Neuronal stem cell (in vitro differentiated cells): ENCODE results near the gene ALPP.
"Not testable (repeated sequence)": the region's sequence is repeated elsewhere in the genome, so short reads cannot be mapped to it uniquely, and the experiment has no call there.

Experiments used
- DNase-seq: peaks from one replicate; pipeline ENCODE4 v3.0.0-alpha.2; 2013; ENCODE audit warnings: low spot score
- H2AFZ ChIP-seq: one replicate; pipeline ENCODE4 v1.6.1; 2013; ENCODE audit warnings: mild to moderate bottlenecking, low read length, inconsistent platforms
- H2AK5ac ChIP-seq: 2 replicates; pipeline ENCODE4 v1.6.1; 2013; ENCODE audit warnings: low read depth, mild to moderate bottlenecking, inconsistent platforms, low read length, moderate library complexity, mixed read lengths
- H2BK120ac ChIP-seq: 2 replicates; pipeline ENCODE4 v1.6.1; 2013; ENCODE audit warnings: low read depth, mild to moderate bottlenecking, inconsistent platforms, low read length, moderate library complexity, mixed read lengths
- H2BK12ac ChIP-seq: one replicate; pipeline ENCODE4 v1.6.1; 2013; ENCODE audit warnings: low read length, inconsistent platforms
- H2BK15ac ChIP-seq: 2 replicates; pipeline ENCODE4 v1.6.1; 2013; ENCODE audit warnings: mild to moderate bottlenecking, low read length, inconsistent platforms, mixed read lengths
- H2BK5ac ChIP-seq: one replicate; pipeline ENCODE4 v1.6.1; 2013; ENCODE audit warnings: inconsistent platforms, mild to moderate bottlenecking, low read length, moderate library complexity
- H3K14ac ChIP-seq: one replicate; pipeline ENCODE4 v1.6.1; 2013; ENCODE audit warnings: low read length, inconsistent platforms
- H3K18ac ChIP-seq: 2 replicates; pipeline ENCODE4 v1.6.1; 2013; ENCODE audit warnings: low read length, inconsistent platforms
- H3K23ac ChIP-seq: 2 replicates; pipeline ENCODE4 v1.6.1; 2013; ENCODE audit warnings: low read depth, mild to moderate bottlenecking, mixed read lengths, low read length, inconsistent platforms; ENCODE audit not compliant: poor library complexity
- H3K27ac ChIP-seq: replicated peaks from 3 replicates; pipeline ENCODE4 v1.5.1; 2013; ENCODE audit warnings: low read length, inconsistent platforms
- H3K27me3 ChIP-seq, 3 experiments: 2 replicates each; pipeline ENCODE4 v1.6.1; 2013; ENCODE audit warnings: low read length in 3 of 3, mild to moderate bottlenecking in 2 of 3, inconsistent platforms in 1 of 3, low read depth in 1 of 3, mixed read lengths in 1 of 3, moderate library complexity in 1 of 3; ENCODE audit not compliant: control insufficient read depth in 3 of 3, insufficient read depth in 3 of 3
- H3K36me3 ChIP-seq, 2 donors: replicated peaks in 1 of 2; 2 replicates each; pipeline ENCODE4 v1.6.1; 2013; ENCODE audit warnings: low read length in 2 of 2; ENCODE audit not compliant: control insufficient read depth in 2 of 2, insufficient read depth in 2 of 2
- H3K4ac ChIP-seq: 2 replicates; pipeline ENCODE4 v1.6.1; 2013; ENCODE audit warnings: inconsistent platforms, mild to moderate bottlenecking, low read length, moderate library complexity
- H3K4me1 ChIP-seq, 2 donors: 1 replicate in 1 of 2; 2 replicates in 1 of 2; pipeline ENCODE4 v1.6.1; 2013; ENCODE audit warnings: low read length in 2 of 2, low read depth in 1 of 2; ENCODE audit not compliant: control insufficient read depth in 2 of 2, insufficient read depth in 1 of 2
- H3K4me2 ChIP-seq: one replicate; pipeline ENCODE4 v1.6.1; 2013; ENCODE audit warnings: mild to moderate bottlenecking, low read length, inconsistent platforms; ENCODE audit not compliant: insufficient read depth, poor library complexity, severe bottlenecking
- H3K4me3 ChIP-seq, 2 donors: 2 replicates each; pipeline ENCODE4 v1.5.1; 2013; ENCODE audit warnings: low read length in 2 of 2, mild to moderate bottlenecking in 2 of 2, inconsistent platforms in 1 of 2, moderate library complexity in 1 of 2
- H3K79me1 ChIP-seq: one replicate; pipeline ENCODE4 v1.6.1; 2013; ENCODE audit warnings: low read depth, mild to moderate bottlenecking, inconsistent platforms, low read length, moderate library complexity
- H3K9ac ChIP-seq: one replicate; pipeline ENCODE4 v1.6.1; 2013; ENCODE audit warnings: mild to moderate bottlenecking, low read depth, low read length, inconsistent platforms; ENCODE audit not compliant: poor library complexity
- H3K9me3 ChIP-seq, 2 donors: replicated peaks in 1 of 2; 2 replicates each; pipeline versions ENCODE3 to v1.6.1; 2013; ENCODE audit warnings: low read length in 2 of 2, mild to moderate bottlenecking in 2 of 2, inconsistent platforms in 1 of 2, low read depth in 1 of 2, mixed read lengths in 1 of 2, moderate library complexity in 1 of 2; ENCODE audit not compliant: control insufficient read depth in 2 of 2, insufficient read depth in 1 of 2
- H4K8ac ChIP-seq: one replicate; pipeline ENCODE4 v1.6.1; 2013; ENCODE audit warnings: low read depth, mild to moderate bottlenecking, inconsistent platforms, low read length, moderate library complexity
- H4K91ac ChIP-seq: one replicate; pipeline ENCODE4 v1.6.1; 2013; ENCODE audit warnings: low read length, low read depth, mild to moderate bottlenecking, inconsistent platforms; ENCODE audit not compliant: poor library complexity
- WGBS, 2 donors: extraction: QIAGEN DNeasy Blood & Tissue Kit; methylation state at CpG; one replicate each; pipeline ENCODE4 v1.1.7; 2013; ENCODE audit warnings: missing lambda C conversion rate in 2 of 2, mixed read lengths in 1 of 2; ENCODE audit not compliant: insufficient read length in 2 of 2, insufficient replicate concordance in 1 of 2; ENCODE audit errors: extremely low coverage in 2 of 2; 5-methylcytosine and 5-hydroxymethylcytosine counted together

Gene ALPP

DNA sequence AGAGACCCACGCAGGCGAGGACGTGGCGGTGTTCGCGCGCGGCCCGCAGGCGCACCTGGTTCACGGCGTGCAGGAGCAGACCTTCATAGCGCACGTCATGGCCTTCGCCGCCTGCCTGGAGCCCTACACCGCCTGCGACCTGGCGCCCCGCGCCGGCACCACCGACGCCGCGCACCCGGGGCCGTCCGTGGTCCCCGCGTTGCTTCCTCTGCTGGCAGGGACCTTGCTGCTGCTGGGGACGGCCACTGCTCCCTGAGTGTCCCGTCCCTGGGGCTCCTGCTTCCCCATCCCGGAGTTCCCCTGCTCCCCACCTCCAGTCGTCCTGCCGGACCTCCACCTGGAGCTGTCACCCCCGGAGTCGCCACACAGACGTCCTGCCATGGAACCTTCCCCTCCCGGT is 31.1 kb downstream of the ALPP start:
- not testable (repeated sequence) for H3K9me3 ChIP-seq, H3K79me1 ChIP-seq, H3K27ac ChIP-seq, H4K8ac ChIP-seq, H3K4ac ChIP-seq, H3K36me3 ChIP-seq, H3K23ac ChIP-seq, H2AK5ac ChIP-seq, DNase-seq, H4K91ac ChIP-seq, H3K9ac ChIP-seq, H2BK120ac ChIP-seq, H3K4me2 ChIP-seq, H2BK5ac ChIP-seq, H3K18ac ChIP-seq, H2AFZ ChIP-seq, H3K4me3 ChIP-seq, H3K4me1 ChIP-seq
- no CpG with 5 or more reads among the region's 40 CpGs for whole genome bisulfite sequencing, 2 donors
- peak overlapping the region; percentile 49 for H2BK15ac ChIP-seq
- peaks cover 0 to 39% (median 0%) of the 10 kb centered on the region in 3 experiments for H3K27me3 ChIP-seq
- peak overlapping the region; percentile 82 for H3K14ac ChIP-seq
- peak overlapping the region; percentile 10 for H2BK12ac ChIP-seq

DNA sequence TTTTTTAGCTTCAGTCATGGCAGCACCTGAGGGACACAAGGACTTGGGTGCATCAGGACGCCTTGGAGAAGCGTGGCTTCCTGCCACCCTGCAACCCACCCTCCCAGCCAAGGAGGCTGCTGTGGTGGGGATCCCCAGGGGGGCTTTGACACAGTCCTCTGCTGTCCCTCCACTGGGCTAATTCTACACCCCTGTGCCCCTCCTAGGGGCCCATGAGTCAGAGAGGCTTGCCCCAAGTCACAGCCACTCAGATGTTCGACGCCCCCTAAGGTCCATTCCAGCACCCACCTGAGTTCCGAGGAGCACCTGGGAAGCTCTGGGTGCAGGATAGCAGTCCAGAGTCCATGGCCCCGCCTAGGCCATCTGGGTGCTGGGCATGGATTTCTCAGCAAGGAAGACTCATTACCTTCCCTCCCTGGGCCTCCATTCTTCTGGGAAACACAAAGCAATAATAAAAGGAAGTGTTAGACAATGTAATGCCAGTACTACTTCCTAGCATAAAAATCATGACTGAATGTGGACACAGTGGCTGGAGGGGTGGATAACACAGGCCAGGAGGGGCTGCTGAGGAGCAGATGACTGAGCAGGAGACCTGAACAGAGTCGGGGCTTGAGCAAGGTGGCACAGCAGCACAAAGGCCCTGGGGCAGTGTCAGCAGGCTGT is 31.8 kb downstream of the ALPP start:
- H3K4ac ChIP-seq: no peak overlapping the region
- H2AFZ ChIP-seq: no peak overlapping the region
- no peak overlapping the region for H3K9ac ChIP-seq
- no peak overlapping the region for H2BK5ac ChIP-seq
- no peaks in the 10 kb centered on the region for H3K4me1 ChIP-seq
- peak overlapping the region; percentile 28 for H2AK5ac ChIP-seq
- H3K9me3 ChIP-seq: no peaks in the 10 kb centered on the region
- H3K36me3 ChIP-seq: no peaks in the 10 kb centered on the region
- peak overlapping the region; percentile 79 for H2BK15ac ChIP-seq
- H2BK12ac ChIP-seq: no peak overlapping the region
- H3K79me1 ChIP-seq: no peaks in the 10 kb centered on the region
- H4K8ac ChIP-seq: no peak overlapping the region
- H3K27ac ChIP-seq: no peak overlapping the region
- H4K91ac ChIP-seq: no peak overlapping the region
- no peak overlapping the region for H2BK120ac ChIP-seq
- no peak overlapping the region for H3K23ac ChIP-seq
- H3K27me3 ChIP-seq: peaks cover 0 to 45% (median 0%) of the 10 kb centered on the region in 3 experiments
- no peak overlapping the region for H3K4me3 ChIP-seq
- no peak overlapping the region for H3K18ac ChIP-seq
- no CpG with 5 or more reads among the region's 7 CpGs for WGBS, 2 donors
- no peak for DNase-seq
- no peak overlapping the region for H3K14ac ChIP-seq
- no peak overlapping the region for H3K4me2 ChIP-seq

DNA sequence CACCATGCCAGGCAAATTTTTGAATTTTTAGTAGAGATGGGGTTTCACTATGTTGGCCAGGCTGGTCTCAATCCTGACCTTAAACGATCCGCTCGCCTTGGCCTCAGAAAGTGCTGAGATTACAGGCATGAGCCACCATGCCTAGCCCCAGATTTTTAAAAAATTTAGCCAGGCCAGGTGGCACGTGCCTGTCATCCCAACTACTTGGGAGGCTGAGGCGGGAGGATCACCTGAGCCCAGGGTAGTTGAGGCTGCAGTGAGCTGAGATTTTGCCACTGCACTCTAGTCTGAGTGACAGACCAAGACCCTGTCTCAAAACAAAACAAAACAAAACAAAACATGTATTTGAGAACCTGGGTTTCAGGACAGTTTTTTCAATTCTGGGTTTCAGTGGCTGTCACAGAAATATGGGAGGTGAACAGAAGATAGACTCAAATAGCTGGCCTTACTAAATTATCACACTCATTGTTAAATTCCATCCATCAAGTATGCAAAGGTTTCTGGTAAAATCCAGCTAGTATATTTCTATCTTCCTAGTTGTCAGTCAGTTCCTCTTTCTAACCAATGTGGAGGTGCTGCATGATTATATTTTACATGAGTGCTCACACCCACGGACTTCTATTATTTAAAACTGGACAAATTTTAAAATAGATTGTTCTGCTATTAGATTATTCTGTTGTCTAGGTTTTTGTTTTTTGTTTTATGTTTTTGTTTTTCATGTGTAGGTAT is 33.5 kb downstream of the ALPP start:
- Histone ChIP-seq H2BK5ac (no peak overlapping the region), H3K4me3 (no peak overlapping the region), H3K36me3 (no peaks in the 10 kb centered on the region), H3K9ac (no peak overlapping the region), H3K27me3 (peaks cover 0 to 60% (median 4%) of the 10 kb centered on the region in 3 experiments), H2BK15ac (no peak overlapping the region), H2AFZ (no peak overlapping the region), H2BK12ac (no peak overlapping the region), H3K4me2 (no peak overlapping the region), H3K79me1 (no peaks in the 10 kb centered on the region), H3K27ac (no peak overlapping the region), H4K91ac (no peak overlapping the region), H4K8ac (no peak overlapping the region), H3K14ac (no peak overlapping the region), H3K4ac (no peak overlapping the region), H3K18ac (no peak overlapping the region), H3K9me3 (no peaks in the 10 kb centered on the region), H2AK5ac (no peak overlapping the region), H3K4me1 (no peaks in the 10 kb centered on the region), H2BK120ac (no peak overlapping the region), H3K23ac (no peak overlapping the region)
- WGBS, 2 donors: no CpG with 5 or more reads among the region's 6 CpGs
- no peak for DNase-seq

DNA sequence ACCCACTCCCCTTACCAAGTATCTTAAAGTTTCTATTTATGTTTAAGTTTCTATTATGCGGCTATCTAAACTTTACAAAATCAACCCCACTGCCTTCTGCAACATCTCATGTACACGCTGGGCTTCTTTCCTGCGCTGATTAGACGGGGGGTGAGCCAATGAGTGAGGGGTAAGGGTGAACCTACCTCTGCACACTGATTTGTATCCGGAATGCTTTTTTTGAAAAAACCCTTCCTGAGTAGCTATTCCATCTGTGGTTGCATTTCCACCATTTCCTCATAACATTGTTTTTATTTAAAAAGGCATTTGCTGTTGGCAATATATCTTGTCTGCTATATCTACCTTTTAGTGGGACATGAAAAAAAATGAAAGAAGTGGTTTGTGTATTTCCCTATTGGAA is 34.4 kb downstream of the ALPP start:
- H2BK15ac ChIP-seq: no peak overlapping the region
- no CpG with 5 or more reads among the region's 5 CpGs for WGBS, 2 donors
- no peak overlapping the region for H3K4ac ChIP-seq
- peaks cover under 1 to 68% (median 13%) of the 10 kb centered on the region in 3 experiments for H3K27me3 ChIP-seq
- H3K4me2 ChIP-seq: no peak overlapping the region
- no peaks in the 10 kb centered on the region for H3K79me1 ChIP-seq
- H3K4me3 ChIP-seq: no peak overlapping the region
- no peak overlapping the region for H2AFZ ChIP-seq
- H2BK5ac ChIP-seq: no peak overlapping the region
- H3K4me1 ChIP-seq: peaks cover 0 to 4% of the 10 kb centered on the region in 2 donors
- H4K91ac ChIP-seq: no peak overlapping the region
- no peak overlapping the region for H2BK12ac ChIP-seq
- H2BK120ac ChIP-seq: no peak overlapping the region
- no peak overlapping the region for H3K23ac ChIP-seq
- DNase-seq: no peak
- no peaks in the 10 kb centered on the region for H3K36me3 ChIP-seq
- no peaks in the 10 kb centered on the region for H3K9me3 ChIP-seq
- no peak overlapping the region for H3K18ac ChIP-seq
- H3K14ac ChIP-seq: no peak overlapping the region
- no peak overlapping the region for H4K8ac ChIP-seq
- H3K27ac ChIP-seq: no peak overlapping the region
- no peak overlapping the region for H2AK5ac ChIP-seq
- no peak overlapping the region for H3K9ac ChIP-seq
